HepG2 (cell line): ENCODE data around the gene BABAM2. TPM values are rescaled to one million over a fixed set of nuclear protein-coding genes. Genes with fewer than 3 reads are reported as not detected.

Source experiments
- ARID4A ChIP-seq: sonication (generic); formaldehyde crosslinking; IDR thresholded peaks from 2 replicates; pipeline ENCODE4 v1.5.0; 2020; ENCODE audit warnings: mild to moderate bottlenecking, missing genetic modification reagents, borderline replicate concordance
- EZH2 ChIP-seq: conservative IDR thresholded peaks from 2 replicates; pipeline ENCODE4 v1.6.1; 2012; ENCODE audit warnings: mild to moderate bottlenecking, low read depth, low read length, moderate library complexity
- FOXK2 ChIP-seq: fragments of 450-650 bp; IDR thresholded peaks from 2 replicates; pipeline ENCODE4 v1.6.1; 2016
- HOXA3 ChIP-seq: sonication (generic); formaldehyde crosslinking; IDR thresholded peaks from 2 replicates; pipeline ENCODE4 v1.5.0; 2020; ENCODE audit warnings: missing genetic modification reagents
- SOX5 ChIP-seq: IDR thresholded peaks from 2 replicates; pipeline ENCODE4 v1.6.1; 2016; ENCODE audit warnings: borderline replicate concordance
- TMF1 ChIP-seq: sonication (generic); formaldehyde crosslinking; IDR thresholded peaks from 2 replicates; pipeline ENCODE4 v1.8.1; 2022; ENCODE audit warnings: low read depth, missing genetic modification reagents
- ZFP37 ChIP-seq: sonication (generic); formaldehyde crosslinking; IDR thresholded peaks from 2 replicates; pipeline ENCODE4 v1.4.0; 2020; ENCODE audit warnings: missing genetic modification reagents, borderline replicate concordance
- ZNF207 ChIP-seq: fragments of 450-650 bp; IDR thresholded peaks from 2 replicates; pipeline ENCODE4 v1.6.1; 2016; ENCODE audit warnings: antibody characterized with exemption, borderline replicate concordance
- ZNF678 ChIP-seq: sonication (generic); formaldehyde crosslinking; IDR thresholded peaks from 2 replicates; pipeline ENCODE4 v1.4.0; 2020; ENCODE audit warnings: mild to moderate bottlenecking, missing genetic modification reagents
- polyA plus RNA-seq, 8 experiments: library from polyadenylated mRNA; depleted of rRNA in 3 of 8; stranded (reverse) in 7 of 8; unstranded in 1 of 8; fragments of >200 nt; fragmentation: Illumina TruSeq in 4 of 8; extraction: Trizol in 4 of 8; gene quantifications; 2 replicates each; pipeline versions ENCODE4 v1.2.1 to v1.2.3, GENCODE V29; 2011 to 2016; ENCODE audit warnings: low read depth in 4 of 8, missing spikeins in 1 of 8, mixed read lengths in 1 of 8; ENCODE audit not compliant: insufficient read depth in 1 of 8
- total RNA-seq, 5 experiments: library from RNA; depleted of rRNA; stranded (reverse); fragments of >200 nt; fragmentation: Illumina TruSeq; extraction: Trizol; gene quantifications; 2 replicates each; pipeline ENCODE4 v1.2.3, GENCODE V29; 2016; ENCODE audit warnings: low read depth in 1 of 5
- TF ChIP-seq, protein P1 (sequence below), 2 experiments: sonication (generic) in 1 of 2; formaldehyde crosslinking in 1 of 2; IDR thresholded peaks; 2 replicates each; pipeline versions ENCODE4 v1.5.1 to v1.6.1; 2011 to 2020; ENCODE audit warnings: borderline replicate concordance in 1 of 2, low read depth in 1 of 2, low read length in 1 of 2, mild to moderate bottlenecking in 1 of 2, missing genetic modification reagents in 1 of 2, moderate library complexity in 1 of 2
- TF ChIP-seq, protein P2 (sequence below): sonication (generic); formaldehyde crosslinking; IDR thresholded peaks from 2 replicates; pipeline ENCODE4 v1.8.0; 2022; ENCODE audit warnings: missing genetic modification reagents, low read depth, mild to moderate bottlenecking, borderline replicate concordance
- TF ChIP-seq, protein P3 (sequence below): sonication (generic); IDR thresholded peaks from 2 replicates; pipeline ENCODE4 v1.6.1; 2016; ENCODE audit warnings: low read depth, borderline replicate concordance

The BABAM2 gene
- total and polyA plus RNA-seq, 2 of the 13 experiments (the other 11 are each of a cell fraction or from before 2014, with no cell fraction given), result 24.9 to 28.0 TPM

DNA sequence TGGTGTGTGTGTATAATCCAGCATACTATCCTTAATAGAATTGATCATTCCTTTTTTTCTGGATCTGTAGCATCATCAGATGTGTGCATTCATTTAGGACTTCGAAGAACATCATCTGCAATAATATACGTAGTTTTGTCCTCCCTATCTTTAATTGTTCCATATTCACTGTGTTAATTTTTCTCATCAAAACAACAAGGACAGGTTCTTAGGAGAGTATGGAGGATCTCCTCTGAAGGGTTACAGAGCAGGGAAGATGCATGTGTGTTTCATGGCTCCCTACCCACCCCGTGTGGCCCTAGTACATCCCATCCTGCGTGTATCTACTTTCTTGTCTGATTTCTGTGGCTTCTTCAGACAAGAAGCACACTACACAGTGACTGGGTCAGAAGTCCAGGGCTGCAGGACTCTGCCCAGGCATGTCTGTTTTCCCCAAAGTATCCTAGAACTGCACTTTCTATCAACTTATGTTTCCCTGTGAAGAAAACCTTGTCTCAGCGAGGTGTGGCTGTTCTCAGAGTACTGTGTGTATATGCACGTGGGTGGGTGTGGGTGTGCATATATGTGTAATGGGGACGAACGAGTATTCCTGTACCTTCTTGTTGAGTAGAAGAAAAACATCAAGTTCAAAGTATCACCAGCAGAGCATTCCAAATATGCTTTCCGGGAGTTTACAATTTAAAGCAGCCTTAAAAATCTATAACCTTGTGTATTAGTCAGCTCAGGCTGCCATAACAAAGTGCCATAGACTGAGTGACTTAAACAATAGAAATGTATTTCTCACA, 281.8 kb downstream of the BABAM2 start (continued):
- TF ChIP-seq, protein P1, sequence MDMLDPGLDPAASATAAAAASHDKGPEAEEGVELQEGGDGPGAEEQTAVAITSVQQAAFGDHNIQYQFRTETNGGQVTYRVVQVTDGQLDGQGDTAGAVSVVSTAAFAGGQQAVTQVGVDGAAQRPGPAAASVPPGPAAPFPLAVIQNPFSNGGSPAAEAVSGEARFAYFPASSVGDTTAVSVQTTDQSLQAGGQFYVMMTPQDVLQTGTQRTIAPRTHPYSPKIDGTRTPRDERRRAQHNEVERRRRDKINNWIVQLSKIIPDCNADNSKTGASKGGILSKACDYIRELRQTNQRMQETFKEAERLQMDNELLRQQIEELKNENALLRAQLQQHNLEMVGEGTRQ (IDR thresholded peaks at IDR 0.05; ENCODE audit: low read depth, low read length), result no peak
- TF ChIP-seq, protein P1 (CRISPR knock-in tag; IDR thresholded peaks at IDR 0.05; ENCODE audit: borderline replicate concordance), result no peak
- TF ChIP-seq ARID4A (CRISPR knock-in tag) (no peak), FOXK2 (no peak), ZNF678 (CRISPR knock-in tag) (no peak), ZFP37 (CRISPR knock-in tag) (no peak), SOX5 (CRISPR knock-in tag) (no peak), ZNF207 (no peak), HOXA3 (CRISPR knock-in tag) (peak; percentile 25; the same call in 1 of the 2 replicates), EZH2 (no peak), TMF1 (CRISPR knock-in tag) (no peak)
- TF ChIP-seq, protein P2, sequence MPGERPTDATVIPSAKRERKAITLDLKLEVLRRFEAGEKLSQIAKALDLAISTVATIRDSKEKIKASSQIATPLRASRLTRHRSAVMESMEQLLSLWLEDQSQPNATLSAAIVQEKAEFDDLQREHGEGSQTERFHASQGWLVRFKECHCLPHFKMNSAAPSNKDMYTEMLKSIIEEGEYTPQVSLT (CRISPR knock-in tag), result no peak
- TF ChIP-seq, protein P3, sequence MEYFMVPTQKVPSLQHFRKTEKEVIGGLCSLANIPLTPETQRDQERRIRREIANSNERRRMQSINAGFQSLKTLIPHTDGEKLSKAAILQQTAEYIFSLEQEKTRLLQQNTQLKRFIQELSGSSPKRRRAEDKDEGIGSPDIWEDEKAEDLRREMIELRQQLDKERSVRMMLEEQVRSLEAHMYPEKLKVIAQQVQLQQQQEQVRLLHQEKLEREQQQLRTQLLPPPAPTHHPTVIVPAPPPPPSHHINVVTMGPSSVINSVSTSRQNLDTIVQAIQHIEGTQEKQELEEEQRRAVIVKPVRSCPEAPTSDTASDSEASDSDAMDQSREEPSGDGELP, result no peak
